Medulla oblongata (tissue), 1 donor: ENCODE data around the gene PDS5A.
"Not testable (repeated sequence)": the region's sequence is repeated elsewhere in the genome, so short reads cannot be mapped to it uniquely, and the experiment has no call there.

ENCODE experiments used
- DNase-seq: peaks from one replicate; pipeline ENCODE4 v3.0.0-alpha.2; 2015; ENCODE audit errors: extremely low spot score

Gene PDS5A

DNA sequence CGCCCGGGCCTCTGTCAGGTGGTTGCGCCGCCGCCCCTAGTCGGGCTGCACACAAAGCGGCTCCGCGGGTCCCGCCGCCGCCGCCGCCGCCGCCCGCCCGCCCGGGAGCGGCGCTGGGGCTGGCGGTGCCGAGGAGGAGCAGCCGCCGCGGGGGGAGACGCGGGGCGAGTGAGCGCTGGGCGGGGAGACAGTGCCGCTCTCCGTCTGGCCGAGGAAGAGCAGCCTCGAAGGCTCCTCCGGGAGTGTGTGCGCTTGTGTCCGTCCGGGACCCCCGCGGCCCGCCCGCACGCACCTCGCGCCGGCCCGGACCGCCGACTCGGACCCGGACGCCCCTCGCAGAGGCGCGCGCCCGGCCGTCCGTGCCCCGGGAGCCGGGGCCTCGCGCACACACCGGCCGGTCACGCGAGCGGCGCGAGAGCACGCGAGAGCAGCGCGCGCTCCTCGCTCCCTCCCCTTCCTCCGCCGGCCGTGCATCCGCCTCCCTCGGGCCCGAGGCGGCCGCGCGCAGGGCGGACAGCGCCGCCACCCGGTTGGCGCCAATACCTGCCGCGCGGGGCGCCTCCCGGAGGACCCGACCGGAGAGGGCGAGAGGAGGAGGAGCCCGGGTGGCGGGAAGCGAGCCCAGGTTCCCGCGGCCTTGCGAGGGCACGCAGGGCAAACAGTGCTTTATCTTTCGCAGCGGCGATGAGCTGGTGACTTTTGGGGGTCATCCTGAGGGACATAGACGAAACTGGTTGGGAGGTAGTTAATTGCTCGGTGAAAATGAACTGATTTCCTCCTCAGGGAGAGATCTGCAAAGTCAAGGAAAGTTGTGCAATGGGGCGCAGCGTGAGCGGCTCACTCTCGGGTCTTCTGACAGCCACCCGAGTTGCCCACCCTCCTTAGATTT lies at the start of gene PDS5A:
Gene PDS5A, minus strand, starts transcription at position 423 of the 889 bp plus-strand sequence. CDS start 1,334 bp downstream, outside the sequence.
- peak; percentile 94 for DNase-seq

DNA sequence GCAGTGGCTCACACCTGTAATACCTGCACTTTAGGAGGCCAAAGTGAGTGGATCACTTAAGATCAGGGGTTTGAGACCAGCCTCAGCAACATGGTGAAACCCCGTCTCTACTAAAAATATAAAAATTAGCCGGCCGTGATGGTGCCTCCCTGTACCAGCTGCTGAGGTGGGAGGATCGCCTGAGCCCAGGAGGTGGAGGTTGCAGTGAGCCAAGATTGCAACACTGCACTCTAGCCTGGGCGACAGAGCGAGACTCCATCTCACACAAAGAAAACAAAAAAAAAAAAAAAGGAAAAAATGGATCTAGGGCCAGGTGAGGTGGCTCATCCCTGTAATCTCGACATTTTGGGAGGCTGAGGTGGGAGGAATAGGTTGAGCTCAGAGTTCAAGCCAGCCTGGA lies 46.3 kb upstream of the PDS5A start:
- not testable (repeated sequence) for DNase-seq

DNA sequence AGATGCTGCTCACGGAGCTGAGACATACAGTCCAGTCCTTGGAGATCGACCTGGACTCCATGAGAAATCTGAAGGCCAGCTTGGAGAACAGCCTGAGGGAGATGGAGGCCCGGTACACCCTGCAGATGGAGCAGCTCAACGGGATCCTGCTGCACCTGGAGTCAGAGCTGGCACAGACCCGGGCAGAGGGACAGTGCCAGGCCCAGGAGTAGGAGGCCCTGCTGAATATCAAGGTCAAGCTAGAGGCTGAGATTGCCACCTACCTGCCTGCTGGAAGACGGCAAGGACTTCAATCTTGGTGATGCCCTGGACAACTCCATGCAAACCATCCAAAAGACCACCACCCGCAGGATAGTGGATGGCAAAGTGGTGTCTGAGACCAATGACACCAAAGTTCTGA lies 43.4 kb upstream of the PDS5A start:
- DNase-seq: not testable (repeated sequence)

DNA sequence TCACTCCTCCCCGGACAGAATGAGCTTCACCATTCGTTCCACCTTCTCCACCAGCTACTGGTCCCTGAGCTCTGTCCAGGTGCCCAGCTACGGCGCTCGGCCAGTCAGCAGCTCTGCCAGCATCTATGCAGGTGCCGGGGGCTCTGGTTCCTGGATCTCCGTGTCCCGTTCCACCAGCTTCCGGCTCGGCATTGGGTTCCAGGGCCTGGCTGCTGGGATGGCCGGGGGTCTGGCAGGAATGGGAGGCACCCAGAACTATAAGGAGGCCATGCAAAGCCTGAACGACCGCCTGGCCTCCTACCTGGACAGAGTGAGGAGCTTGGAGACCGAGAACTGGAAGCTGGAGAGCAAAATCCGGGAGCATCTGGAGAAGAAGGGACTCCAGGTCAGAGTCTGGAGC lies 42.5 kb upstream of the PDS5A start:
- no peak for DNase-seq

GRCh38 chr4:40016007-40016406 lies 38.3 kb upstream of the PDS5A start:
- DNase-seq: no peak

DNA sequence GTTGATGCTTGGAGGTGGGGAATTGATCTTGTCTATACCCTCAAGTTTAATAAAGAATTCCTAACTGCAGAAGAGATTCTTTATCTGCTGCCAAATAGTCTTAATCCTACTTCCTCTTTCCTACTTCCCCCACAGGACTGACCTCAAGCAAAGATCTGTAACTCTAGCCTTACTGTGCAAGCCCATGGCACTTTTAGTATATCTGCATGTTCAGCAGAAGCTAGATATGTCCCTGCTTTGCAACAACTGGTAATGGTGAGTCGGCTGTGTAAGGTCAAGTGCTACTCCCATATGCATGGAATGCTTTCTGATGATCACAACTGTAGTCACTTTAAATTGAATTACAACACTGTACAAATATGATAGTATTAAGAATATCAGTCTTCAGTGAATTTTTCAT lies 26.3 kb upstream of the PDS5A start:
- peak; percentile 67 for DNase-seq

- no peak for DNase-seq
Measured at GRCh38 chr4:40000711-40001110, 23.0 kb upstream of the PDS5A start.

DNA sequence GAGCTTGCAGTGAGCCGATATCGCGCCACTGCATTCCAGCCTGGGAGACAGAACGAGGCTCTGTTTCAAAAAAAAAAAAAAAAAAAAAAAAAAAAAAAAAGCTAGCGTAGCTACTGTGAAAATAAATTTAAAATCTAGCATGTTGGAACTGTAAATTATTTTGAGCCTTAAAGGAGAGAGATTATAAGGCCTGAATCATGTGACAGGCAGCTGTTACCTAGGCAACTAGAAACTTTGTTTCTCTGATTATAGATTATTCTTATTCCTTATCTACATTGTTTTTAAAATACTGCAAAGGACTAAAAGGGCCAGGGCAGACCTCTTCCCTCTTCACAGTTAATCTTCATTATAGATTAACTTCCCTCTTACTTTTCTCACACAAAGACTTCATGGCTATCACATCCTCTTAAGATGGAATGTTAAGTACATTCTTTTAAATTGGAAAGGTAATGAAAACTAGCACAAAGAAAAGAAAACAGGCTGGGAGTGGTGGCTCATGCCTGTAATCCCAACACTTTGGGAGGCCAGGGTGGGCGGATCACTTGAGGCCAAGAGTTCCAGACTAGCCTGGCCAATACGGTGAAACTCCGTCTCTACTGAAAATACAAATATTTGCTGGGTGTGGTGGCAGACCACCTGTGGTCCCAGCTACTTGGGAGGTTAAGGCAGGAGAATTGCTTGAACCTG lies 21.1 kb upstream of the PDS5A start:
- no peak for DNase-seq

DNA sequence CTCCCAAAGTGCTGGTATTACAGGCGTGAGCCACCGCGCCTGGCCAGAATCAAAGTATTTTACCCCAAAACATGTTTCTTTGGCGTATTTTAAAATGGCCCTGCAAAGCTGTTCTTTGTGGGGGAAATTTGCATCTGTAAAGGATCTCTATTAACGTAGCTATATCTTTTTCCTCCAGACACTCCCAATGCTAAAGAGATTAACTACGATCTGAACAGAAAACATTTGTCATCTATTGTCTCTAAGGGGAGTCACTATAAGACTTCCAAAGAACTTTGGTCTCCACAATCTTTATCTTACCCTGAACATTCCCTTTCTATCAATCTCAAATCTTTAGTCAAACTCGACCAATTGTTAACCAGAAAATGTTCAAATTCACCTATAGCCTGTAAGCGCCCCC lies 19.1 kb upstream of the PDS5A start:
- no peak for DNase-seq

GRCh38 chr4:39994406-39994805 lies 16.7 kb upstream of the PDS5A start:
- no peak for DNase-seq

GRCh38 chr4:39989381-39989780 lies 11.7 kb upstream of the PDS5A start:
- not testable (repeated sequence) for DNase-seq

DNA sequence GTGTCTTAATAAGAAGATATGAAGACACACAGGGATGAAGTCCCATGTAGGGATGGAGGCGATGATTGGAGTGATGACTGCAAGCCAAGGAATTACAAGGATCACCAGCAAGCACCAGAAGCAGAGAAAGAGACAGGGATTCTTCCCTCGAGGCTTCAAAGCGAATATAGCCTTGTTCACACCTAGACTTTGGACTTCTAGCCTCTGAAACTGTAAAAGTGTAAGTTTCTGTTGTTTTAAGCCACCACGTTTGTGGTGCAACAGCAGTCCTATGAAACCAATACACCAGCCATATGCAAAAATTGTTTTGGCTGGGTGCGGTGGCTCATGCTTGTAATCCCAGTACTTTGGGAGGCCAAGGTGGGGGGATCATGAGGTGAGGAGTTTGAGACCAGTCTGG lies 9.8 kb upstream of the PDS5A start:
- DNase-seq: no peak

GRCh38 chr4:39978904-39979303 lies 1.2 kb upstream of the PDS5A start:
- no peak for DNase-seq

GRCh38 chr4:39978378-39978775 lies 666 bp upstream of the PDS5A start:
- no peak for DNase-seq

DNA sequence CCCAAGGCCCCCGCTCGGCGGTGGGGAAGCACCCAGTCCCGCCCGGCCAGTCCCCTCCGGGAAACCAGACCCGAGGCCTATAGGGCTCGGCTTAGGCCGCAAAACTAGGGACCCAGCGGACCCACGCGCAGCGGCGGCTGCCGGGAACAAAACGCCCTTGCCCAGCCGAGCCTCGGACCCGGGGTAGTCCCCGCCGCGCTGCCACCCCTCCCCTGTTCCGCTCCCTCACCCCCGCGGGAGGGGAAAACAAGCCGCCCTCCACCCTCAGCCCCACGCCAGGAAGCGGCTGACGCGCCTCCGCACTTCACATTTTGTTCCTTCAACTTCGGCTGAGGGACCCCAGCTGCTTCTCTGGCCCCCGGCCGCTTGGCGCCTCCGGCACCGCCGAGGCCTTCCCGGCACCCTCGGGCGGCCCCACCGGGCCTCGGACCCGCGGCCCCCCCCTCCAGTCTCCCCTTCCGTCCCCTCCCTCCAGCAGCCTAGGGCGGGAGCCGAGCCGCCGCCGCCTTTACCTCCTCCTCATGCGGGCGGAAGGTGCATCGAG lies 694 bp downstream of the PDS5A start:
- DNase-seq: no peak

DNA sequence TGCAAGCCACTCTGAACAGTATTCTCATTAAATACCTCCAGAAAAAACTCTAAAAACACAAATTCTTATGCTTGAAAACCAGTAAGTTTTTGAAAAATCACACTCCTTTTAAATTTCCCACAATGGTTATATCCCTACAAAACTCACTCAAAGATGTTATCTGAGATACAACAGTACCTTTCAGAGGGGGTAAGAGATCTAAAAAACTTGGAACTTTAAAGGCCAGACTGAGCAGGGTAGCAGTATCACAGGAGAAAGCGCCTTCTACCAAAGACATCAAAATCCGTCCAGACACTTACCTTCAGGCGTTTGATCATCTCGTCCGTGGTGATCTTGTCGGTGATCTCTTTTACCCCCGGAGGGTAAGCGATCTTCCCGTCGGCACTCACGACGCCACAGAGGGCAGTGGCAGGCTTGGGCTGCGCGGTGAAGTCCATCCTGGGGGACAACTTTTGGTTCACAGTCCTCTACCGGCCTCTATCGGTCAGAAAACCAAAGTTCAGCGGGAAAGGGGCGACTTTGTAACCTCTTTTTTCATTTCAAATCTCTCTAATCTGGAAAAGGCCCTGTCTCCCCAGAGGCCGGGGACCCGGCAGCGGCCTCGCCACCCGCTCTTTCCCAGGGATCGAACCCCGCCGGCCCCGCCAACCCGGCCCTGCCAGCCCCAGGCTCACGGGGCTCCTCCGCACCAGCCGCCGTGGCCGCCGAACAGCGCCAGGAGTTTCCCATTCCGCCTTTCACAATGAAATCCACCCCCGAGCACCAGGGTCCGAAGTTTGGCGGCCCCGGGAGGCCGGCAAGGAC lies 1.4 kb downstream of the PDS5A start:
- DNase-seq: peak; percentile 94

- no peak for DNase-seq
Measured at GRCh38 chr4:39975488-39976089, 2.1 kb downstream of the PDS5A start.

- not testable (repeated sequence) for DNase-seq
Measured at GRCh38 chr4:39973052-39973451, 4.7 kb downstream of the PDS5A start.

DNA sequence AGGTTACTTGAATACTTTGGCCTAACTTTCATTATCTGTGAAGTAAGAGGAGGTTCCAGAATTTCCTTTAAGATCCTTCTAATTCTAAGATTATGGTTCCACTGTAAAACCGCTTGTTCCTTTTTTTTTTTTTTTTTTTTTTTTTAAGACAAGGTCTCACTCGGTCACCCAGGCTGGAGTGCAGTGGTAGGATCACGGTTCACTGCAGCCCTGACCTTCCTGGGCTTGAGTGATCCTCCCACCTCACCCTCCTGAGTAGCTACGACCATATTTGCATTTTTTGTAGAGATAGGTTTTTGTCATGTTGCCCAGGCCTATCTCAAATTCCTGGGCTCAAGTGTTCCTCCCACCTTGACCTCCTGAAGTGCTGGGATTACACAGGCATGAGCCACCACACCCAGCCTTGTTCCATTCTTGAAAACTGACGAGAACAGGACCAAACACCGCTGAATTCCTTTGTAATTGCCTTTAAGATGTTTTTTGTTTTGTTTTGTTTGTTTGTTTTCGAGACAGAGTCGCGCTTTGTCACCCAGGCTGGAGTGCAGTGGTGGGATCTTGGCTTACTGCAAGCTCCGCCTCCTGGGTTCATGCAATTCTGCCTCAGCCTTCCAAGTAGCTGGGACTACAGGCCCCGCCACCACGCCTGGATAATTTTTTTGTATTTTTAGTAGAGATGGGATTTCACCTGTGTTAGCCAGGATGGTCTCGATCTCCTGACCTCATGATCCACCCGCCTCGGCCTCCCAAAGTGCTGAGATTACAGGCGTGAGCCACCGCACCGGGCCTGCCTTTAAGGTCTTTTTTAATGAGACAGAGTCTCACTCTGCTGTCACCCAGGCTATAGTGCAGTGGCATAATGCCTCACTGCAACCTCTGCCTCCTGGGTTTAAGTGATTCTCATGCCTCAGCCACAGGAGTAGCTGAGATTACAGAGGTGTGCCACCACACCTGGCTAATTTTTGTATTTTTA lies 6.8 kb downstream of the PDS5A start:
- no peak for DNase-seq

GRCh38 chr4:39963656-39964055 lies 14.1 kb downstream of the PDS5A start:
- no peak for DNase-seq
